PC-9 (cell line): Measurements from ENCODE around the gene RAB5B.
A peak's percentile ranks its signal among the peaks of the same experiment; 100 is the strongest.

Source experiments
- CTCF ChIP-seq: fragments of 200-600 bp; sonication (generic); conservative IDR thresholded peaks from 2 replicates; pipeline ENCODE4 v1.6.1; 2017; ENCODE audit warnings: mixed run types, antibody characterized with exemption, mild to moderate bottlenecking, moderate library complexity
- EZH2 ChIP-seq: fragments of 200-600 bp; sonication (generic); IDR thresholded peaks from 2 replicates; pipeline ENCODE4 v1.8.0; 2017; ENCODE audit warnings: antibody characterized with exemption, low read depth

- TF ChIP-seq CTCF: peak; percentile 70
- TF ChIP-seq EZH2: no peak
These were observed at the start of gene RAB5B for GRCh38 chr12:55973599-55974307.
